Sigmoid colon (tissue), 7 donors: ENCODE measurements around the gene RHBDF1. TPM values are rescaled to one million over a fixed set of nuclear protein-coding genes. Genes with fewer than 3 reads are reported as not detected.

Experiments used
- DNase-seq: peaks from one replicate; pipeline ENCODE4 v3.0.0-alpha.2; 2019
- H3K27ac ChIP-seq, 4 donors: fragments of 200-600 bp; sonication (generic); one replicate each; pipeline ENCODE4 v1.5.1; 2016 to 2019; ENCODE audit warnings: mild to moderate bottlenecking in 1 of 4
- H3K27me3 ChIP-seq, 3 donors: fragments of 200-600 bp; sonication (generic); one replicate each; pipeline ENCODE4 v1.5.1; 2019; ENCODE audit warnings: mild to moderate bottlenecking in 1 of 3
- H3K36me3 ChIP-seq, 4 donors: fragments of 200-600 bp; sonication (generic); one replicate each; pipeline ENCODE4 v1.5.1; 2016 to 2019
- H3K4me1 ChIP-seq, 4 donors: fragments of 200-600 bp; sonication (generic); one replicate each; pipeline ENCODE4 v1.5.1; 2017 to 2019
- H3K4me3 ChIP-seq, 4 donors: fragments of 200-600 bp; sonication (generic); one replicate each; pipeline ENCODE4 v1.5.1; 2017 to 2019; ENCODE audit warnings: mild to moderate bottlenecking in 2 of 4, moderate library complexity in 1 of 4
- H3K9me3 ChIP-seq, 4 donors: fragments of 200-600 bp in 3 of 4; sonication (generic) in 3 of 4; one replicate each; pipeline versions ENCODE4 v1.5.1 to v1.6.1; 2013 to 2019
- EP300 ChIP-seq, 4 donors: sonication (generic); formaldehyde crosslinking; IDR thresholded peaks; one replicate each; pipeline ENCODE4 v1.6.1; 2017; ENCODE audit warnings: antibody characterized with exemption in 4 of 4
- POLR2A ChIP-seq, 2 donors: fragments of 450-650 bp; IDR thresholded peaks; one replicate each; pipeline ENCODE4 v1.6.1; 2016; ENCODE audit warnings: antibody characterized with exemption in 2 of 2, mild to moderate bottlenecking in 2 of 2, moderate library complexity in 2 of 2
- POLR2AphosphoS5 ChIP-seq, 4 donors: sonication (generic); formaldehyde crosslinking; IDR thresholded peaks; one replicate each; pipeline ENCODE4 v1.6.1; 2017; ENCODE audit warnings: antibody characterized with exemption in 4 of 4
- WGBS, 2 donors: extraction: QIAGEN DNeasy Blood & Tissue Kit; methylation state at CpG; one replicate each; pipeline ENCODE4 v1.1.7; 2013; 5-methylcytosine and 5-hydroxymethylcytosine counted together
- intact Hi-C: fragments of 100-400 bp; cut with DNase I; formaldehyde crosslinking; loops from one replicate; pipeline ENCODE4 v1.15.1; 2023
- polyA plus RNA-seq, 3 donors: library from polyadenylated mRNA; stranded (reverse); fragments of 200-250 nt; gene quantifications; one replicate each; pipeline ENCODE4 v1.2.3, GENCODE V29; 2013
- total RNA-seq, 4 donors: library from RNA; depleted of rRNA; stranded (reverse); fragments of >200 nt; gene quantifications; one replicate each; pipeline ENCODE4 v1.1.0, GENCODE V29; 2016
- TF ChIP-seq, protein P1 (sequence below), 4 experiments: fragments of 450-650 bp in 3 of 4; fragments of 200-600 bp in 1 of 4; IDR thresholded peaks; one replicate each; pipeline ENCODE4 v1.5.1; 2016 to 2019; ENCODE audit warnings: antibody characterized with exemption in 4 of 4, mild to moderate bottlenecking in 3 of 4, moderate library complexity in 2 of 4
- donor health status: healthy with polysubstance abuse.
- donor health status: Bipolar disorder and iron deficiency.
- donor health status: healthy.

Gene RHBDF1
- total and polyA plus RNA-seq, 7 donors, result 6.0 to 42.1 (median 18.2) TPM

GRCh38 chr16:55571-56136 lies 16.8 kb downstream of the RHBDF1 start:
- H3K36me3 ChIP-seq, result peaks cover 0 to 54% (median 31%) of the 10 kb centered on the region in 4 donors
- H3K27me3 ChIP-seq, result no peaks in the 10 kb centered on the region
- intact Hi-C loops, result no loop called here
- H3K27ac ChIP-seq, result no peak overlapping the region
- TF ChIP-seq POLR2A (IDR thresholded peaks at IDR 0.05), result no peak
- TF ChIP-seq EP300 (IDR thresholded peaks at IDR 0.05), result no peak
- TF ChIP-seq, protein P1, sequence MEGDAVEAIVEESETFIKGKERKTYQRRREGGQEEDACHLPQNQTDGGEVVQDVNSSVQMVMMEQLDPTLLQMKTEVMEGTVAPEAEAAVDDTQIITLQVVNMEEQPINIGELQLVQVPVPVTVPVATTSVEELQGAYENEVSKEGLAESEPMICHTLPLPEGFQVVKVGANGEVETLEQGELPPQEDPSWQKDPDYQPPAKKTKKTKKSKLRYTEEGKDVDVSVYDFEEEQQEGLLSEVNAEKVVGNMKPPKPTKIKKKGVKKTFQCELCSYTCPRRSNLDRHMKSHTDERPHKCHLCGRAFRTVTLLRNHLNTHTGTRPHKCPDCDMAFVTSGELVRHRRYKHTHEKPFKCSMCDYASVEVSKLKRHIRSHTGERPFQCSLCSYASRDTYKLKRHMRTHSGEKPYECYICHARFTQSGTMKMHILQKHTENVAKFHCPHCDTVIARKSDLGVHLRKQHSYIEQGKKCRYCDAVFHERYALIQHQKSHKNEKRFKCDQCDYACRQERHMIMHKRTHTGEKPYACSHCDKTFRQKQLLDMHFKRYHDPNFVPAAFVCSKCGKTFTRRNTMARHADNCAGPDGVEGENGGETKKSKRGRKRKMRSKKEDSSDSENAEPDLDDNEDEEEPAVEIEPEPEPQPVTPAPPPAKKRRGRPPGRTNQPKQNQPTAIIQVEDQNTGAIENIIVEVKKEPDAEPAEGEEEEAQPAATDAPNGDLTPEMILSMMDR (IDR thresholded peaks at IDR 0.05), result no peak
- no peak for TF ChIP-seq POLR2AphosphoS5 (IDR thresholded peaks at IDR 0.05)
- no peaks in the 10 kb centered on the region for H3K9me3 ChIP-seq
- no peak overlapping the region for H3K4me3 ChIP-seq
- peaks cover 0 to 27% (median 17%) of the 10 kb centered on the region in 4 donors for H3K4me1 ChIP-seq
- no peak for DNase-seq
- 91 to 93% methylated on average over 11 of the region's 11 CpGs for WGBS, 2 donors

DNA sequence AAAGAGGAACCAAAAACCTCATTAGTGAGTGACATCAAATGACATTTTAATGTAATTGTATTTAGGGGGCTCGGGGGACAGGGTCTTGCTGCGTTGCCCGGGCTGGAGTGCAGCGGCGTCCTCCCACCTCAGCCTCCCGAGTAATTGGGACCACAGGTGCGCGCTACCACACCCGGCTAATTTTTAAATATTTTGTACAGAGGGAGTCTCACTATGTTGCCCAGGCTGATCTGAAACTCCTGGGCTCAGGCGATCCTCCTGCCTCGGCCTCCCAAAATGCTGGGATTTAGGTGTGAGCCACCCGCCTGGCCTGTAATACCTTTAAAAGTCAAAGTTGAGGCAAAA lies 18.2 kb downstream of the RHBDF1 start:
- intact Hi-C loops, result no loop called here
- Histone ChIP-seq H3K36me3 (peaks cover 0 to 41% (median 19%) of the 10 kb centered on the region in 4 donors), H3K9me3 (no peaks in the 10 kb centered on the region), H3K4me3 (peak overlapping the region; percentile 70 to 91 (median 82)), H3K27ac (peak overlapping the region; percentile 76 to 85 (median 82)), H3K27me3 (no peaks in the 10 kb centered on the region), H3K4me1 (peaks cover 0 to 27% (median 17%) of the 10 kb centered on the region in 4 donors)
- 13 to 44% methylated on average over 12 of the region's 12 CpGs for WGBS, 2 donors
- DNase-seq, result no peak
- no peak for TF ChIP-seq EP300 (IDR thresholded peaks at IDR 0.05)

DNA sequence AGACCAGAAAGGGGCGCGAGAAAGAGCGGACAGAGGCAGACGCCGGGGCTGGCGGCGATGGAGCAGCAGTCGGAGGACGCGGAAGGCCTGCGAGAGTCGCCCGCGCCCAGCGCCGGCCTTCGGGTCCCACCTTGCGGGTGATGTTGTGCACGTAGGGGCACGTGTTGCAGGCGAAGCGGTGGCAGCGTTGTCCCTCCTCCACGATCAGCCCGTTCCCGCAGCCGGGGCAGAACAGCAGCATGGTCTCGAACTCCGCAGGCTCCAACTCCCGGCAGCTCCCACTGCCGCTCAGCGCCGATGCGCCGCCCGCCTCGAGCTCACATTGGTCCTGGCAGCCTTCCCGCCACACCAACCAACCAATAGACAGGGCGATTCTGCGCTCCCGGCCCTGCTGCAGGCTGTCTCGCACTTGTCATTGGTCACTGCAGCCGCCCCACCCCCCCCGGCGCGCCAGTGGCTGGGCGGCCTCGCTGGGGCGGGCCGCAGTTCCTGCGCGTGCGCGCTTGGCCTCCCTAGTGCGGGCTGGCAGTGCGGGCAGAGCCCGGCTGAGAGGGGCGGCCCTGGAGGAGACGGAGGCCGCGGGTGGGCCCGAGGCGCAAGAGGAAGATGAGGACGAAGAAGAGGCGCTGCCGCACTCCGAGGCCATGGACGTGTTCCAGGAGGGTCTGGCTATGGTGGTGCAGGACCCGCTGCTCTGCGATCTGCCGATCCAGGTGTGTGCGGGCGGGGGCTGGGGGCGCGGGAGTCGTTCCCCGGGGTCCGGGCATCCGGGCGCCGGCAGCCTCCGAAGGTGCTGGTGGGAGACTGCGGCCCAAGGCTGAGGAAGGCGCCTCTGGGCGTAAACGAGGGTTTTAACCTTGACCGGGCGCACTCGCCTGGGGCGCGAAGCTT lies 18.8 kb downstream of the RHBDF1 start, which contains the start of the genes POLR3K and SNRNP25:
Gene POLR3K, minus strand, starts transcription at position 263 of the 891 bp plus-strand sequence. Its CDS starts 22 bp downstream, at position 241.
Gene SNRNP25, plus strand, starts transcription at position 483 of the 891 bp plus-strand sequence. Its CDS starts 189 bp downstream, at position 672.
- TF ChIP-seq, protein P1 (IDR thresholded peaks at IDR 0.05), result no peak
- TF ChIP-seq EP300 (IDR thresholded peaks at IDR 0.05), result no peak
- TF ChIP-seq POLR2AphosphoS5 (IDR thresholded peaks at IDR 0.05), result peak; percentile 67 to 91 (median 82)
- peak; percentile 30 to 57 for TF ChIP-seq POLR2A (IDR thresholded peaks at IDR 0.05)
- Histone ChIP-seq H3K4me1 (peaks cover 0 to 27% (median 17%) of the 10 kb centered on the region in 4 donors), H3K36me3 (peaks cover 0 to 40% (median 14%) of the 10 kb centered on the region in 4 donors), H3K4me3 (peak within 1 kb of the TSS; percentile 70 to 91 (median 82)), H3K9me3 (no peaks in the 10 kb centered on the region), H3K27ac (peak within 1 kb of the TSS; percentile 84 to 89 (median 85)), H3K27me3 (no peaks in the 10 kb centered on the region)
- DNase-seq, result peak; percentile 100
- WGBS, 2 donors, result 0 to 1% methylated on average over 91 of the region's 91 CpGs
- intact Hi-C loops, result no loop called here

- TF ChIP-seq POLR2AphosphoS5 (IDR thresholded peaks at IDR 0.05), result no peak
- no peak for TF ChIP-seq POLR2A (IDR thresholded peaks at IDR 0.05)
- no peak for TF ChIP-seq EP300 (IDR thresholded peaks at IDR 0.05)
- TF ChIP-seq, protein P1 (IDR thresholded peaks at IDR 0.05), result no peak
- intact Hi-C loops, result no loop called here
- no peaks in the 10 kb centered on the region for H3K27me3 ChIP-seq
- DNase-seq, result no peak
- peaks cover 0 to 27% (median 17%) of the 10 kb centered on the region in 4 donors for H3K4me1 ChIP-seq
- peaks cover 0 to 28% (median 2%) of the 10 kb centered on the region in 4 donors for H3K36me3 ChIP-seq
- WGBS, 2 donors, result 89 to 92% methylated on average over 15 of the region's 15 CpGs
- no peaks in the 10 kb centered on the region for H3K9me3 ChIP-seq
- no peak overlapping the region for H3K4me3 ChIP-seq
- no peak overlapping the region for H3K27ac ChIP-seq
Observed at GRCh38 chr16:50769-51591, 21.5 kb downstream of the RHBDF1 start.
